LHCN-M2 (cell line): Measurements from ENCODE around the gene TAX1BP1. TPM values are rescaled to one million over a fixed set of nuclear protein-coding genes. Genes with fewer than 3 reads are reported as not detected.
A peak's percentile ranks its signal among the peaks of the same experiment; 100 is the strongest.

Experiments used
- DNase-seq: peaks from one replicate; pipeline ENCODE4 v3.0.0-alpha.2; 2012; ENCODE audit warnings: low read depth
- polyA plus RNA-seq: library from polyadenylated mRNA; unstranded; fragments of >200 nt; gene quantifications from one replicate; pipeline ENCODE4 v1.2.1, GENCODE V29; 2012; ENCODE audit warnings: missing spikeins
- total RNA-seq: library from RNA; depleted of rRNA; stranded (reverse); fragments of >200 nt; gene quantifications from 2 replicates; pipeline ENCODE4 v1.2.3, GENCODE V29; 2014; rRNA removed

The TAX1BP1 gene
- total RNA-seq: 108 and 131 TPM in 2 replicates
- 93.3 TPM for polyA plus RNA-seq

- DNase-seq: peak; percentile 93
Measured at GRCh38 chr7:27739909-27740448, at the start of gene TAX1BP1. TSS of gene TAX1BP1 (plus strand) at chr7:27740162. CDS start at chr7:27748525, 8,363 bp downstream.

- DNase-seq: no peak
Measured at GRCh38 chr7:27690649-27691048, 49.3 kb upstream of the TAX1BP1 start.

- no peak for DNase-seq
Measured at GRCh38 chr7:27693794-27694193, 46.2 kb upstream of the TAX1BP1 start.

- DNase-seq: no peak
Measured at GRCh38 chr7:27695096-27695495, 44.9 kb upstream of the TAX1BP1 start.

- DNase-seq: peak; percentile 49
Measured at GRCh38 chr7:27697861-27698430, 42.0 kb upstream of the TAX1BP1 start.

GRCh38 chr7:27699751-27700150, 40.2 kb upstream of the TAX1BP1 start:
- DNase-seq: no peak

- DNase-seq: no peak
Measured at GRCh38 chr7:27700501-27700900, 39.5 kb upstream of the TAX1BP1 start.

GRCh38 chr7:27703181-27703580, 36.8 kb upstream of the TAX1BP1 start:
- no peak for DNase-seq

- no peak for DNase-seq
Measured at GRCh38 chr7:27704422-27705199, 35.4 kb upstream of the TAX1BP1 start.

GRCh38 chr7:27705200-27705594, 34.8 kb upstream of the TAX1BP1 start:
- no peak for DNase-seq

- no peak for DNase-seq
Measured at GRCh38 chr7:27708485-27708884, 31.5 kb upstream of the TAX1BP1 start.

GRCh38 chr7:27709137-27710075, 30.6 kb upstream of the TAX1BP1 start:
- peak; percentile 80 for DNase-seq

- no peak for DNase-seq
Measured at GRCh38 chr7:27712217-27712616, 27.7 kb upstream of the TAX1BP1 start.

GRCh38 chr7:27714831-27715444, 25.0 kb upstream of the TAX1BP1 start:
- no peak for DNase-seq

GRCh38 chr7:27723085-27723484, 16.9 kb upstream of the TAX1BP1 start:
- DNase-seq: peak; percentile 64

GRCh38 chr7:27727058-27727457, 12.9 kb upstream of the TAX1BP1 start:
- no peak for DNase-seq

GRCh38 chr7:27730112-27730511, 9.8 kb upstream of the TAX1BP1 start:
- DNase-seq: no peak

- DNase-seq: no peak
Measured at GRCh38 chr7:27734583-27734982, 5.4 kb upstream of the TAX1BP1 start.

GRCh38 chr7:27735165-27735564, 4.8 kb upstream of the TAX1BP1 start:
- no peak for DNase-seq

GRCh38 chr7:27735831-27736230, 4.1 kb upstream of the TAX1BP1 start:
- DNase-seq: no peak

GRCh38 chr7:27737178-27737577, 2.8 kb upstream of the TAX1BP1 start:
- DNase-seq: no peak
